OCI-LY7 (cell line): ENCODE data around the gene SH2D3A. TPM values are rescaled to one million over a fixed set of nuclear protein-coding genes. Genes with fewer than 3 reads are reported as not detected.

Experiments used
- BruUV-seq: library from RNA; stranded (reverse); fragments of 400-500 nt; replicated peaks from 2 replicates; lab custom pipeline; 2021; lab: Mats Ljungman, UMichigan
- CTCF ChIA-PET: fragments of 300-600 bp; sonication (Branson Sonifier 250); formaldehyde crosslinking; loops from one replicate; lab custom pipeline; 2022; ENCODE audit warnings: antibody characterized with exemption; ENCODE audit not compliant: unreplicated experiment; lab: Charles Lee
- POLR2A ChIA-PET: fragments of 300-600 bp; sonication (Branson Sonifier 250); formaldehyde crosslinking; loops from one replicate; lab custom pipeline; 2022; ENCODE audit warnings: antibody characterized with exemption; lab: Charles Lee
- DNase-seq: peaks from one replicate; pipeline ENCODE4 v3.0.0-alpha.2; 2015; ENCODE audit warnings: low spot score
- H2AFZ ChIP-seq: fragments of 200-600 bp; sonication (generic), shearing (Covaris generic); 2 replicates; pipeline ENCODE4 v1.6.1; 2014; ENCODE audit warnings: mild to moderate bottlenecking, antibody characterized with exemption, low read length, moderate library complexity
- H3K27ac ChIP-seq: fragments of 200-600 bp; sonication (generic); 2 replicates; pipeline ENCODE4 v1.5.1; 2014; ENCODE audit warnings: mixed run types, low read depth, mild to moderate bottlenecking, moderate library complexity, low read length, inconsistent platforms; ENCODE audit not compliant: poor library complexity, severe bottlenecking
- H3K36me3 ChIP-seq: fragments of 200-600 bp; sonication (generic); 2 replicates; pipeline ENCODE4 v1.6.1; 2014; ENCODE audit warnings: mild to moderate bottlenecking, antibody characterized with exemption, low read length, moderate library complexity, mixed read lengths; ENCODE audit not compliant: insufficient read depth
- H3K4me1 ChIP-seq: fragments of 200-600 bp; sonication (generic); 2 replicates; pipeline ENCODE4 v1.5.1; 2014; ENCODE audit warnings: mild to moderate bottlenecking, low read length; ENCODE audit not compliant: insufficient read depth, poor library complexity, severe bottlenecking
- H3K4me2 ChIP-seq: fragments of 200-600 bp; sonication (generic); 2 replicates; pipeline ENCODE4 v1.6.1; 2014; ENCODE audit warnings: mild to moderate bottlenecking, low read length
- H3K4me3 ChIP-seq: fragments of 200-600 bp; sonication (generic); 2 replicates; pipeline ENCODE4 v1.5.1; 2014; ENCODE audit warnings: mild to moderate bottlenecking, low read depth, low read length; ENCODE audit not compliant: poor library complexity, severe bottlenecking
- H3K79me2 ChIP-seq: fragments of 200-600 bp; sonication (generic); 2 replicates; pipeline ENCODE4 v1.6.1; 2016; ENCODE audit warnings: low read depth, mild to moderate bottlenecking, low read length, moderate library complexity, mixed read lengths; ENCODE audit not compliant: insufficient read depth
- H3K9me2 ChIP-seq: fragments of 200-600 bp; sonication (generic); 2 replicates; pipeline ENCODE4 v1.6.1; 2016; ENCODE audit warnings: mild to moderate bottlenecking, low read length, mixed read lengths; ENCODE audit not compliant: insufficient read depth
- H3K9me3 ChIP-seq: fragments of 200-600 bp; sonication (generic); 2 replicates; pipeline ENCODE4 v1.6.1; 2014; ENCODE audit warnings: mild to moderate bottlenecking, mixed run types, low read length, mixed read lengths
- H4K20me1 ChIP-seq: fragments of 200-600 bp; sonication (generic); 2 replicates; pipeline ENCODE4 v1.6.1; 2014; ENCODE audit warnings: mild to moderate bottlenecking, antibody characterized with exemption, low read length, moderate library complexity, mixed read lengths; ENCODE audit not compliant: insufficient read depth
- CTCF ChIP-seq: fragments of 200-600 bp; sonication (generic); conservative IDR thresholded peaks from 2 replicates; pipeline ENCODE4 v1.5.1; 2014; ENCODE audit warnings: mild to moderate bottlenecking, antibody characterized with exemption, low read length, moderate library complexity, mixed read lengths
- EZH2phosphoT487 ChIP-seq: fragments of 200-600 bp; sonication (generic); IDR thresholded peaks from 2 replicates; pipeline ENCODE4 v1.6.1; 2018; ENCODE audit warnings: low read depth, borderline replicate concordance, mild to moderate bottlenecking, mixed run types, antibody characterized with exemption, low read length, moderate library complexity, mixed read lengths
- intact Hi-C: fragments of 100-400 bp; cut with micrococcal nuclease; formaldehyde crosslinking; loops from one replicate; pipeline ENCODE4 v1.10.0; 2022; ENCODE audit not compliant: unreplicated experiment
- total RNA-seq, 2 experiments: library from RNA; depleted of rRNA in 1 of 2; stranded (reverse); fragments of >200 nt in 1 of 2; shearing (Covaris generic) in 1 of 2; gene quantifications; 2 replicates each; pipeline ENCODE4 v1.2.3, GENCODE V29; 2014 to 2022

SH2D3A gene
- total RNA-seq, 2 experiments from 2014 or later = 7.8 to 13.3 TPM

GRCh38 chr19:6713773-6714692 lies 53.2 kb downstream of the SH2D3A start:
- H4K20me1 ChIP-seq = no peaks in the 10 kb centered on the region
- H3K4me2 ChIP-seq = no peak overlapping the region
- TF ChIP-seq EZH2phosphoT487 (no peak), CTCF (no peak)
- no peak overlapping the region for H3K4me3 ChIP-seq
- no peaks in the 10 kb centered on the region for H3K79me2 ChIP-seq
- BruUV-seq = no TSS peak
- DNase-seq = no peak
- H3K9me3 ChIP-seq = no peaks in the 10 kb centered on the region
- CTCF ChIA-PET = no interaction called here
- no peaks in the 10 kb centered on the region for H3K36me3 ChIP-seq
- no peak overlapping the region for H3K27ac ChIP-seq
- H3K4me1 ChIP-seq = peaks cover 3% of the 10 kb centered on the region
- intact Hi-C loops = no loop called here
- H3K9me2 ChIP-seq = no peaks in the 10 kb centered on the region
- H2AFZ ChIP-seq = no peak overlapping the region
- POLR2A ChIA-PET = no interaction called here

- ChIA-PET POLR2A (no interaction called here), CTCF (no interaction called here)
- Histone ChIP-seq H3K9me3 (no peaks in the 10 kb centered on the region), H2AFZ (no peak overlapping the region), H4K20me1 (no peaks in the 10 kb centered on the region), H3K4me3 (no peak overlapping the region), H3K9me2 (no peaks in the 10 kb centered on the region), H3K36me3 (no peaks in the 10 kb centered on the region), H3K4me2 (no peak overlapping the region), H3K27ac (no peak overlapping the region), H3K4me1 (no peaks in the 10 kb centered on the region), H3K79me2 (no peaks in the 10 kb centered on the region)
- intact Hi-C loops = no loop called here
- no peak for TF ChIP-seq CTCF
- no peak for TF ChIP-seq EZH2phosphoT487
- DNase-seq = no peak
- no TSS peak for BruUV-seq
Observed at GRCh38 chr19:6712692-6713670, 54.3 kb downstream of the SH2D3A start.
